Ramos (cell line): ENCODE measurements around the gene DPH1.

Source experiments
- in situ Hi-C: fragments of 300-500 bp; cut with MboI; formaldehyde crosslinking; loops from one replicate; pipeline ENCODE4 v1.14.3; 2022; ENCODE audit warnings: low sequenced_read_pairs; ENCODE audit not compliant: unreplicated experiment

The DPH1 gene

DNA sequence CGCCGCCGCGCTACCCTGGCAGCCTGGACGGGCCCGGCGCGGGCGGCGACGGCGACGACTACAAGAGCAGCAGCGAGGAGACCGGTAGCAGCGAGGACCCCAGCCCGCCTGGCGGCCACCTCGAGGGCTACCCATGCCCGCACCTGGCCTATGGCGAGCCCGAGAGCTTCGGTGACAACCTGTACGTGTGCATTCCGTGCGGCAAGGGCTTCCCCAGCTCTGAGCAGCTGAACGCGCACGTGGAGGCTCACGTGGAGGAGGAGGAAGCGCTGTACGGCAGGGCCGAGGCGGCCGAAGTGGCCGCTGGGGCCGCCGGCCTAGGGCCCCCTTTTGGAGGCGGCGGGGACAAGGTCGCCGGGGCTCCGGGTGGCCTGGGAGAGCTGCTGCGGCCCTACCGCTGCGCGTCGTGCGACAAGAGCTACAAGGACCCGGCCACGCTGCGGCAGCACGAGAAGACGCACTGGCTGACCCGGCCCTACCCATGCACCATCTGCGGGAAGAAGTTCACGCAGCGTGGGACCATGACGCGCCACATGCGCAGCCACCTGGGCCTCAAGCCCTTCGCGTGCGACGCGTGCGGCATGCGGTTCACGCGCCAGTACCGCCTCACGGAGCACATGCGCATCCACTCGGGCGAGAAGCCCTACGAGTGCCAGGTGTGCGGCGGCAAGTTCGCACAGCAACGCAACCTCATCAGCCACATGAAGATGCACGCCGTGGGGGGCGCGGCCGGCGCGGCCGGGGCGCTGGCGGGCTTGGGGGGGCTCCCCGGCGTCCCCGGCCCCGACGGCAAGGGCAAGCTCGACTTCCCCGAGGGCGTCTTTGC is 28.0 kb downstream of the DPH1 start:
- in situ Hi-C loops = no loop called here

DNA sequence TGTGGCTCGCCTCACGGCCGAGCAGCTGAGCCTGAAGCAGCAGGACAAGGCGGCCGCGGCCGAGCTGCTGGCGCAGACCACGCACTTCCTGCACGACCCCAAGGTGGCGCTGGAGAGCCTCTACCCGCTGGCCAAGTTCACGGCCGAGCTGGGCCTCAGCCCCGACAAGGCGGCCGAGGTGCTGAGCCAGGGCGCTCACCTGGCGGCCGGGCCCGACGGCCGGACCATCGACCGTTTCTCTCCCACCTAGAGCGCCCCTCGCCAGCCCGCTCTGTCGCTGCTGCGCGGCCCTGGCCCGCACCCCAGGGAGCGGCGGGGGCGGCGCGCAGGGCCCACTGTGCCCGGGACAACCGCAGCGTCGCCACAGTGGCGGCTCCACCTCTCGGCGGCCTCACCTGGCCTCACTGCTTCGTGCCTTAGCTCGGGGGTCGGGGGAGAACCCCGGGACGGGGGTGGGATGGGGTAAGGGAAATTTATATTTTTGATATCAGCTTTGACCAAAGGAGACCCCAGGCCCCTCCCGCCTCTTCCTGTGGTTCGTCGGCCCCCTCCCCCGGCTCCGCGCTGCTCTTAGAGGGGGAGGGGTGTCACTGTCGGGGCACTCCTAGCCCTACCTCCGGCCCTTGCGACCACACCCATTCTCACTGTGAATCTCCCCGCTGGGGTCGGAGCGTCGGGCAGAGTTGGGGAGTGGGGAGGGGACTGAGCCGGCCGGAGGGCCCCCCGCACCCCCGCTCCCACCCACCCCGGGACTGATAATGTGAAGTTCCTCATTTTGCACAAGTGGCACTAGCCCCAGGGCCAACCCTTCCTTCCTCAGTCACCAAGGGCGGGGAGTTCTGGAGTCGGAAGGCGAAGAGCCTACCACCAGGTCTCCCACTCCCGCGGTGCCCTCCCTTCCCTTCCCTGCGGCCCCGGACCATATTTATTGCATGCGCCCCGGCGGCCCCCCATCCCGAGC is 28.9 kb downstream of the DPH1 start:
- in situ Hi-C loops = no loop called here

DNA sequence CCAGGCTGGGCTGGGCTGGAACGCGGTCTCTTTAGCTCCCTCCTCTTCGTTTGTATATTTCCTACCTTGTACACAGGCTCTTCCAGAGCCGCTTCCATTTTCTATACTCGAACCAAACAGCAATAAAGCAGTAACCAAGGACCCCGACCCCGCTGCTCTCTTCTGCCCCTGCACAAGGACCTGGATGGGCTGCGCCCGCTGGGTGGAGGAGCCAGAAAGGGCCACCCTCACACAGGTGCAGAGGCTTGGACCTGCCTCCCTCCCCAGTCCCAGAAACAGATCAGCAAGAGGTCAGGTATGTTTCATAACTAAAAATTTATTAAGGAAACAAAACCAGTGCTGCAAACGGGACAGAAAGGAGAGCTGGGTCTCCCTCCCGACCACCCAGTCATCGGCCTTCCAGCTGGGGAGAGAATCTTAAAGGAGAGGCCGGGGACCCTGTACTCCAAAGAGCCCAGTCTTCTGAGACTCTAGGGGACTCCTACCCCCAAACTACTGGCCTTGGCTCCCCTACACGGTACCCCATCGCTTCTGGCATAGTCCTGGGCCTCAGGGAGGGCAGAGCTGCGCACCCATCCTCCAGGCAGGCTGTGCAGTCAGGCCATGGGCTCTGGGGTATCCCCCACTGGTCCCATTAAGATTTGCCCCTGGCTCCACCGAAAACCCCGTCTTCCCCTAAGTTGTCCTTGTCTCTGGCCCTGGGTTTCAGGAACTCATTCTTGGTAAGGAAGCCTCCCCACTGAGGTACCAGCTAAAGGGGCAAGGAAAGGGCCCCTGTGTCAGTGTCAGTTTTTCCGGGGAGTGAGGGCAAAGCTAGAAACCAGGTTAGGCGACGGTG is 29.8 kb downstream of the DPH1 start:
- in situ Hi-C loops = loop anchor here (10.0 kb wide), 1 partner anchor 105 kb away; no protein-coding TSS in a partner anchor

DNA sequence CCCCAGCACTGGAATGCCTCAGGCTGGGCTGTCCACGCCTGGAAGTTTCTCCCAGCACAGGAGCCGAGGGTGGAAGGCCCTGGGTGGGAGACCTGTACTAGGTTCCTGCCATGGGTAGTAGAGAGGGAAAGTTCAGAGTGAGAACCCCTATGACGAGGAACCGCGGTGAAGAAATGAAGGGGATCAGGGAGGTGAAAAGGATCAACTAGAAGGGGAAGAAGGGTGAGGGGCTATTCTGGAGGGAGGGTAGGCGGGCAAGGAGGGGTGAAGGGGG is 30.4 kb downstream of the DPH1 start:
- in situ Hi-C loops = loop anchor here (10.0 kb wide), 1 partner anchor 104 kb away; no protein-coding TSS in a partner anchor

DNA sequence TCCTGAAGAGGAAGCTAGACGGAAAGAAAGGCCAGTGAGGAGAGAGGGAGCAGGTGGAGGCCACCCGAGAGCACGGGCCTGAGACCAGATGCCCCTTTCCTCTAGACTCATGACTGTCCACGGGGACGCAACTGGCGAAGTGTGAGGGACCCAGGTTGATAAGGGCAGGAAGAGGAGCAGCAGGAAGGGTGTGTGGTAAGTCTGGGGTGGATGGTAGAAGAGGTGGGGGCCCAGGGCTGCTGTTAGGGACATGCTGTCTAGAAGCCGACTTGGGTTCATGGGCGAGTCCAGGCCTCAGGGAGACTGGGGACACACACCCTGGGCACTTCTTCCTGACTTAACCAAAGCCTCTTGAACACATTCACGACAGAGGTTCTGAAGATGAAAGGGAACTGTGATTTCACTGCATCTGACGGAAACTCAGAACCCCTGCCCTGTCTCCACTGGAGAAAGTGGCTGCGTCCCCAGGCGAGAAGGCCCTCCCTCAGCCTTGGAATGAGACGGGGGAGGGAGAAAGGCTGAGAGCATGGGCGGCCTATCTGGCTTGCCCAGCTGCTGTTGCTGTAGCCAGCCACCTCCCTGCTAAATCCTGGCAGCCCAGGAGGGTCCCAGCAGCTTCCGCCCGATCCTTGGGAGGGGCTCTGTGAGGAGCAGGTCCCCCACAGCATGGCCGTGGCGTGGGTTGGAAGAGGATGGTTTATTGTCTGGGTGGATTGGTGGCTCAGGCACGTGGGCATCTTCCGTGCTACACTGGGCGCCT is 30.9 kb downstream of the DPH1 start:
- in situ Hi-C loops = loop anchor here (10.0 kb wide), 1 partner anchor 104 kb away; no protein-coding TSS in a partner anchor

DNA sequence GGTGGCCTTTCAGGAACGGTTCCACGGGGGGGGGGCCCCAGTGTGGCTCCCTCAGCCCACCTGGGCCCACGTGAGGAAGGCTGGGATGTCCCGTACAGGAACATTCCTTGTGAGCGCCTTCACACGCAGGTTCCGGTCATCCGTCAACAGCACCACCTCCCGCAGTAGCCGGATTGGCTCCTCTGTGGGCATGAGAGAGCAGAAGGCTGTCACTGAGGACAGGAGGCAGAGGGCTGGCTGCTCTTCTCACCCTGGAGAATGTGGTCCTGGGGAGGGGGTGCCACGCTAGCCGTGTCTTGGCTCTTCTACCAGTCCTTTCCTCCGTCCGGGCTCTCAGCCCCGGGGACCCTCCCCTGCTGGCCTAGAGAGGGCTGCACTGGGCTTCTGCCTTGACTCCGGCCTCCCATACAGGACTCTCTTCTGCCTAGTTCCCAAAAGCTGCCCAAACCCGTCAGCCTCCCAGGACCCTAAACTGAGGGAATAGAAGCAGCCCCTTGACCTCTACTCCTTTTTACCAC is 31.5 kb downstream of the DPH1 start:
- in situ Hi-C loops = loop anchor here (10.0 kb wide), 1 partner anchor 103 kb away; no protein-coding TSS in a partner anchor

DNA sequence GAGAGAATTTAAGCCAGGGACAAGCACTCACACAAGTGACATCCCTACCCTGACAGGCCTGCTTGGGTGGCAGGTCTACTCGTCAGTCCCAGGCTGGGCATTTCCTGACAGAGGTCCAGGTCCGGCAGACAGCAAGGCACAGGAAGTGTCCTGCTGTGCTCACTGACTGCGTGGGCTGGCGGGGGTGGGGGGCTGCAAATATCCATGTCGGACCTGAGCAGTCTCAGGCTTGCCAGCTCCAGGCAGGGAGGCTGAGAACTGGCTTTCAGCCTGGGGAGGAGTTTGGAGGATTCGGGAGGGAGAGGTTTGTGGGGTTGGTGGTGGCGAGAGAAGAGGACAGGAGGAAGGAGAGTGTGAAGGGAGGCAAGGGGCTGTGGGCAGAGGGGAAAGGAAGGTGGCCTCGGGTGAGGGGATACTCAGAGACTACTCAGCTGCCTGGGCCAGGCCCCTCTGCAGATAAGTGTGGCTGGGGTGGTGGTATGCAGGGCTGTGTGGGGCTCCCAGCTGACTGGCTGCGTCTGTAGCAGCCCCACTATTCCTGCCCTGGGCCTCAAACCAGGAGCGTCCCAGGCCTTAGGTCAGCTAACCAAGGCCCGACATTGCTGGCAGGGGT is 32.7 kb downstream of the DPH1 start:
- in situ Hi-C loops = loop anchor here (10.0 kb wide), 1 partner anchor 102 kb away; no protein-coding TSS in a partner anchor

DNA sequence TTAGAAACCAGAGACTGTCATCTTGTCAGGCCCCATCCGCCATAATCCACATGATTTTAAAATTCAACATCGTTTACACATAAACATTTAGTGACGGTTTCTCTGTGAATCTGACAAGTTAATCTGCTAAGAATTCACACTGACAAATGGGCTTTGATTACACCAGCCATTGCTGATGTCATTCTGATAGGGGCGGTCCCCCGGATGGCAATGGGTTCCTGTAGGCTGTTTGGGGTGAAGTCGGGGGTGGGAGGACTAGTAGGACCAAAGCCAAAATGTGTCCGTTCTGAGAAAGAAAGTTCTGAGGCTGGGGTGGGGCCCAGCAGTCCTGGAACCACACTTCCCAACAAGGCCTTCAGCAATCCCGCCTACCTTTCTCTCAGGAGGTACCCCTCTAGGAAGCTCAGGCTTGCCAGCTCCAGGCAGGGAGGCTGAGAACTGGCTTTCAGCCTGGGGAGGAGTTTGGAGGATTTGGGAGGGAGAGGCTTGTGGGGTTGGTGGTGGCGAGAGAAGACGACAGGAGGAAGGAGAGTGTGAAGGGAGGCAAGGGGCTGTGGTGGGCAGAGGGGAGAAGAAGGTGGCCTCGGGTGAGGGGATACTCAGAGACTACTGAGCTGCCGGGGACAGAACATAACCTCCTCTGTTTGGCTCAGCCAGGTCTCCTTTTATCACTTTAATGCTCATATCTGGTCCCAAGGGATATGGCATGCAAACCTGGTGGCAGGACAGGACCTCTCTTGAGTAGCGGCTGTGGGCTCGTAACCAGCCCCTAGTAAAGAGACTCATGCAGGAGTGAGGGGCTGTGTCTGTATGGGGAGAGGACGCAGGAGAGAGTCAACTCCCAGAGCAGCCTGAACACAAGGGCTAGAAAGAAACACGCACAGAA is 33.6 kb downstream of the DPH1 start:
- in situ Hi-C loops = loop anchor here (10.0 kb wide), 1 partner anchor 101 kb away; no protein-coding TSS in a partner anchor

DNA sequence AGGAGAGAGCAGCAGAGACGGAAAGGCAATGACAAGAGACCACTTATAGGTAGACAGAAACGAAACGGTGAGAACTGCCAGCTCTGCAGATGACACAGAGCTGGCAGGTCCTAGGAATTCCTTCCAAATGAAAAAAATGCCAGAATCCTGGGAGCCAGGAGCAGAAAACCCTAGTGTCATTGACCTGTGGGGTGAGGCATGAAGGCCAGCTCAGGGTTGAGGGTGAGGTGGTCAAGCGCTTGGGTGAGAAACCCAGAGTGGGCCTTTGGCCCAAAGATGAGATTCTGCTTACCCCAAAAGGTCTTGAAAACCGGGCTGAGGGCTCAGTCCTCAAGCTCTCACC is 34.2 kb downstream of the DPH1 start:
- in situ Hi-C loops = loop anchor here (10.0 kb wide), 1 partner anchor 101 kb away; no protein-coding TSS in a partner anchor

DNA sequence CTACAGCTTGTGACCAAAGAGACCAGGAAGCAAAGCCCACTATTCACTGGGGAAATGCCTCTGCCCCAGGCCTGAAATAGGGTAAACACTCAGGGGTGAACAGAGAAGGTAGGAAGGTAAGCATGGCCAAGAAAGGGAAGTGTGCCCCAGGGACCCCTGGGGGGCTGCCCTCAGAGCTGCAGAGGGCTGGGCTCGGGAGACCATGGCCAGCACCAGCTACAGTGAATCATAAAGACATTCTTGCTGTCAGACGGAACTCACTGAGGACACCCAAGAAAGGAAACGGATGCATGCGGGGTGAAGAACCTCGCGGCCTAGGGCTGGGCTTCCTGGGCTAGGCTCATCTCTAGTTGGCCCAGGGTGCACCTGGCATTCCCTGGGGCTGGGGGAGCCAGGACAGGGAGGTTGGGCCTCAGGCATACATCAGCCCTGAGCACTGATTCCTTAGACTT is 34.6 kb downstream of the DPH1 start:
- in situ Hi-C loops = loop anchor here (10.0 kb wide), 1 partner anchor 100 kb away; no protein-coding TSS in a partner anchor

DNA sequence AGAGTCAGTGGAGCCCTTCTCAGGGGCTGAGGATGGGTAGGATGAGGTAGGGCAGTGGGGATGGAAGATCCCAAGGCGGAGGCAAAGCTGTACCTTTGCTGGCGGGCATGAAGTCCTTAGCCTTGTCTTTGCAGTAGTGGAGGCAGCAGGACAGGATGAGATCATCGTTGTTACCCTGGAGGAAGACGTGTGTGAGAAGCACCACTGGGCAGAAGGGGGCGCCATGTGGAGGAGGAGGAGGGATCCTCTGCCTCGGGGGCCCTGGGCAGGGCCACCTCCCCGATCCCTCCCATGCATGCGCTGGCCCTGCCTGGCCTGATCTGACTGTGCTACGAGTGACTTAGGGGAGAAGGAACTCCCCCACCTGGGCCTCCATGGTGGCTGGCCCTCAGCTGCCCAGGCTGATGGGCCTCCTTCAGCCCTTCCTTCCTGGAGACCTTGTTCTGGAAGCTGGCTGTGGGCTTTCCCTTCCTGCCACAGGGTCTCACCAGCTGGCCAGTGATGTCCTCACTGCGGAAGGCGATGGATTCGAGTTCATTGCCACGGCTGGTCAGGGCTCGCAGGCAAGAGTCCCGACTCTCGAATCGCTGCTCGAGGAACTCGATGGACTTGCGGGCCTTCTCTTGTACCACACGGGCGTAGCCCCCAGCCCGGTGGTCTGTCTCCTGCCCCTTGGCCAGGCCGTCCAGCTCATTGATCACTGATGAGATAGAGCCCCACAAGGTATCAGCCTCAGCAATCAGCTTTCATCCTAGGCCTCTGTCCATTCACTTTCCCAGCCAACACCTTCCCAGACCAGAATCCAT is 35.2 kb downstream of the DPH1 start:
- in situ Hi-C loops = loop anchor here (5.0 to 10.0 kb wide), 2 partner anchors 100 to 182 kb away; no protein-coding TSS in a partner anchor

DNA sequence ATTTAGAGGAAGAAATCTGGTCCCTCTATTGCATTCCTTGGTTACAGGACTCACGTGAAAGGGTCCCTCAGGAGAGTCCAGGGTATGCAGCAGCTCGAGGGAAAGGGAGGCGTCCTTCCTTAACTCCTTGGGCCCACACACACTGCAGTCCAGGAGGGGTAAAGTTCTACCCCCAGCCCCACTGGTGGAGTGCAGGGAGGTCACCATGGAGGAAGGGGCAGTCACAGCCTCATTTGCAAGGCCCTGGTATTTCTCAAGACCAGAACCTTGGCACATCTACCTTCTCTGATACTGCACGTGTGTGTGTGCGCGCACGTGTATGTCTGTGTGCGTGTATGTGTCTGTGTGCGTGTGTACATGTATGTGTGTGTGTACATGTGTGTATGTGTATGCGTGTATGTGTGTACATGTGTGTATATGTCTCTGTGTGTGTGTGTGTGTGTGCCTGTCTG is 36.0 kb downstream of the DPH1 start:
- in situ Hi-C loops = loop anchor here (5.0 to 10.0 kb wide), 2 partner anchors 99 to 181 kb away; no protein-coding TSS in a partner anchor

DNA sequence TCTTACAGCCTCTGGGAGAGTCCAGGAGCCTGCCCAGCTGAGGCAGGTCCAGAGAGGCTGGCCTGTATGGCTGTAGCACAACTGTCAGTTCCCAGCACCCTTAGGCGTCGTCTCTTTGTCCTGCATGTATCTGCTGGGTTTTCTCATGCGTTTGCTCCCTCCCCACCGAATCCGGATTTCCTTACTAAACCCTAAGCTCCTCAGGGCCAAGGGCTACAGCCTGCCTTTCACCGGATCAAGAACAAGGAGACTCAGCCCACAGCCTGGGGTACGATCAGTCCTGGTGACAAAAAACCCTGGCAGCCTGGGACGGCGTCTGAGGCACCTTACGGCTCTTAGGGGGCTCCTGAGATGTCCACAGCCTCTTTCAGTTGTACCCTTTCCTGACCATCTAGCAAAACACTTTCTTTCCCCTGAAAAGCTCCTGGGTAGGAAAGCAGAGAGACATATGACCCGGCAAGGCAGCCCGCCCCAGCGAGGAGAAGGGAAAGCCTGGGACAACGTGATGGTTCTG is 37.2 kb downstream of the DPH1 start:
- in situ Hi-C loops = loop anchor here (5.0 to 10.0 kb wide), 2 partner anchors 98 to 180 kb away; no protein-coding TSS in a partner anchor

DNA sequence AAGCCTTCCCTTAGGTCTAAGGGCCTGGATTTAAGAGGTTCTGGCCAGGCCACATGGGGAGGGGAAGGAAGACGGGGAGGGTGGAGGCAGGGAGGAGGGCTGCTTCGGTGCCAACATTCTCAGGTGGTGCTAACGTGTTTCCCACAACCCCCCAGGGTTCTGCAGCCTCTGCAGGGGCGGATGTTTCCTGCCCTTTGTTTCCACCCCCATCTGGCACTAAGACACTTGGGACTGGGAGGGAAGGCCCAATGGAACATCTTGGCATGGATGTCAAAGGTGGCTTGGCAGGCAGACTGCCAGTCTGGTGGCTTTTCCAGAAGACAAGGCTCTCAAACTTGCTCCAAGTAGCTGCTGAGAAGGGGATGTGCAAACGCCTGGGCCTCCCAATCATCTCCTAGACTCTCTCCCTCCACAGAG is 37.7 kb downstream of the DPH1 start:
- in situ Hi-C loops = loop anchor here (5.0 to 10.0 kb wide), 2 partner anchors 97 to 180 kb away; no protein-coding TSS in a partner anchor

DNA sequence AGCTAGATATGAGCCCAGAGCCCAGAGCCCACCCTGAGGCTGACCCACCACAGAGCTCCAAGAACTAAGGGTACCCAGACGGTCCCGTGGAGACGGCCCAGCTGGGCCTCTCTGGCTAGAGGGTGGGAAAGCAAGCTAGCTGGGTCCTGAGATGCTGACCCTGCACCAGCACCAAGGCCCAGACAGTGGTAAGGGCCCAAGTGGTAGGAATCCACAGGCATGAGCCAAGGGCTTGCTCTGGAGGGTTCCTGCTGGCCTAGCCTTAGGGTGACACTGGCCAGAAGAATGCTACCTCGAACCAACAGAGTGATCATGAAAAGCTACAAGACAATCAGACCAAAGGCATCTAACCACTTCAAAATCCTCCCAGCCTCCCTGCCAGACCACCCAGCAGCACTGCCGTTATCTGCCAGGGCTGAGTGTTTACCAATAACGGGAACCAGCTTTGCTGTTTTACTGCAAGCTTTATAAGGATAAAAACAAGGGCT is 38.1 kb downstream of the DPH1 start:
- in situ Hi-C loops = loop anchor here (5.0 to 10.0 kb wide), 2 partner anchors 97 to 179 kb away; no protein-coding TSS in a partner anchor

DNA sequence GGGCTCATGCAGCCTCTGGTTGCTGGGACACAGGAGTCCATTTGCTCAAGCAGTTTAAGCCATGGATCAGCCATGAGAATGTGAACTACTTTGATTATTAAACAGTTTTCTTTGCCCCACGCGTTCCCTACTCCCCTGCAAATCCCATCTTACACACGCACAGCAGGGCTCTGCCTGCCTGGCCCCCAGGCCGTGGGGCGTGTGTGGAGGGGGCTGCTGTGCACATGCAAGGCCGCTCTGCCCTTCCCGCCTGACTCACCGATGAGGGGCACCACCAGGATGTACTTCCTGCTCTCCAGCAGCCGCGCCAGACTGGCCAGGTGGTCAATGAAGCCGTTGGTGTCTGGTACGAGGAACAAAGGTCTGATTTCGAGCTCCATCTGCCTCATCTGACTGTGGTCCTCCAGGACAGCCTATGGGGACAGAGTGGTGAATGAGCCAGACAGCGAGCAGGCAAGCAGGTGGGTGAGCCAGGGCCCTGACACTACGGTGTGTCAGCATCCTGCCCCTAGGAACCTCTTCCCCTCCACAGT is 38.6 kb downstream of the DPH1 start:
- in situ Hi-C loops = loop anchor here (5.0 to 10.0 kb wide), 2 partner anchors 96 to 179 kb away; no protein-coding TSS in a partner anchor
